H1 (cell line): ENCODE data around the gene TLCD2. TPM values are rescaled to one million over a fixed set of nuclear protein-coding genes. Genes with fewer than 3 reads are reported as not detected.

Experiments used
- MAFK ChIP-seq: IDR thresholded peaks from 2 replicates; pipeline ENCODE4 v1.6.1; 2012; ENCODE audit warnings: low read depth, mild to moderate bottlenecking, improper control_type of control experiment, low read length
- TBP ChIP-seq: IDR thresholded peaks from 2 replicates; pipeline ENCODE4 v1.6.1; 2011; ENCODE audit warnings: low read depth, low read length, improper control_type of control experiment
- polyA plus RNA-seq, 7 experiments: library from polyadenylated mRNA; depleted of rRNA in 3 of 7; stranded (reverse) in 5 of 7; unstranded in 2 of 7; fragments of >200 nt in 5 of 7; fragments of 200-250 nt in 2 of 7; gene quantifications; 1 replicate in 5 of 7; 2 replicates in 1 of 7; 4 replicates in 1 of 7; pipeline versions ENCODE4 v1.2.1 to v1.2.3, GENCODE V29; 2011 to 2013; ENCODE audit warnings: missing spikeins in 2 of 7, mixed read lengths in 2 of 7
- total RNA-seq: library from RNA; stranded (reverse); fragmentation: NEBNext Ultra II Directional; extraction: Animal tissue kit (Norgen Biotek cat#: 25700); gene quantifications from 2 replicates; pipeline ENCODE4 v1.2.1, GENCODE V29; 2021
- TF ChIP-seq, protein P1 (sequence below), 3 experiments: IDR thresholded peaks; 1 replicate in 2 of 3; 2 replicates in 1 of 3; pipeline versions ENCODE4 v1.5.1 to v1.6.1; 2011; ENCODE audit warnings: low read length in 3 of 3, mild to moderate bottlenecking in 3 of 3, inconsistent platforms in 2 of 3, low read depth in 1 of 3, moderate library complexity in 1 of 3; ENCODE audit not compliant: insufficient read depth in 1 of 3; ENCODE audit errors: control extremely low read depth in 1 of 3

Gene TLCD2
- total and polyA plus RNA-seq, 2 of the 8 experiments (the other 6 are each of a cell fraction or from before 2014, with no cell fraction given): 0.47 to 1.4 TPM

- TF ChIP-seq, protein P1, sequence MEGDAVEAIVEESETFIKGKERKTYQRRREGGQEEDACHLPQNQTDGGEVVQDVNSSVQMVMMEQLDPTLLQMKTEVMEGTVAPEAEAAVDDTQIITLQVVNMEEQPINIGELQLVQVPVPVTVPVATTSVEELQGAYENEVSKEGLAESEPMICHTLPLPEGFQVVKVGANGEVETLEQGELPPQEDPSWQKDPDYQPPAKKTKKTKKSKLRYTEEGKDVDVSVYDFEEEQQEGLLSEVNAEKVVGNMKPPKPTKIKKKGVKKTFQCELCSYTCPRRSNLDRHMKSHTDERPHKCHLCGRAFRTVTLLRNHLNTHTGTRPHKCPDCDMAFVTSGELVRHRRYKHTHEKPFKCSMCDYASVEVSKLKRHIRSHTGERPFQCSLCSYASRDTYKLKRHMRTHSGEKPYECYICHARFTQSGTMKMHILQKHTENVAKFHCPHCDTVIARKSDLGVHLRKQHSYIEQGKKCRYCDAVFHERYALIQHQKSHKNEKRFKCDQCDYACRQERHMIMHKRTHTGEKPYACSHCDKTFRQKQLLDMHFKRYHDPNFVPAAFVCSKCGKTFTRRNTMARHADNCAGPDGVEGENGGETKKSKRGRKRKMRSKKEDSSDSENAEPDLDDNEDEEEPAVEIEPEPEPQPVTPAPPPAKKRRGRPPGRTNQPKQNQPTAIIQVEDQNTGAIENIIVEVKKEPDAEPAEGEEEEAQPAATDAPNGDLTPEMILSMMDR (IDR thresholded peaks at IDR 0.05; ENCODE audit: control extremely low read depth in 1 of 3, insufficient read depth in 1 of 3, low read depth in 1 of 3, low read length in 3 of 3): no peak
- TF ChIP-seq MAFK (no peak), TBP (no peak)
Measured at GRCh38 chr17:1693339-1693738, 16.8 kb downstream of the TLCD2 start (continued).
